HCT116 (cell line): ENCODE data around the gene SLC4A9. TPM values are rescaled to one million over a fixed set of nuclear protein-coding genes. Genes with fewer than 3 reads are reported as not detected.
A peak's percentile ranks its signal among the peaks of the same experiment; 100 is the strongest.

Experiments
- ATAC-seq: fragments of 200-7000 bp; cut with Tn5 transposase; 2 replicates; pipeline ENCODE4 v1.9.1; 2020; ENCODE audit warnings: mild to moderate bottlenecking, moderate library complexity
- BruUV-seq: library from RNA; stranded (reverse); fragments of 400-500 nt; replicated peaks from 2 replicates; lab custom pipeline; 2021; lab: Mats Ljungman, UMichigan
- CTCF ChIA-PET: fragments of 300-600 bp; sonication (Branson Sonifier 250); formaldehyde crosslinking; loops from one replicate; lab custom pipeline; 2021; ENCODE audit warnings: antibody characterized with exemption; lab: Charles Lee
- POLR2A ChIA-PET: fragments of 300-600, 350-600 bp; sonication (Branson Sonifier 250); formaldehyde crosslinking; loops from one replicate; lab custom pipeline; 2021; ENCODE audit warnings: antibody characterized with exemption; lab: Charles Lee
- RAD21 ChIA-PET, 2 experiments: fragments of 300-600 bp; sonication (Branson Sonifier 250); formaldehyde crosslinking; loops; one replicate each; lab custom pipeline; 2023; ENCODE audit warnings: low total read pairs in 2 of 2; ENCODE audit not compliant: uncharacterized antibody in 2 of 2, unreplicated experiment in 2 of 2, low non-redundant PET in 1 of 2; lab: Charles Lee
- DNase-seq: peaks from one replicate; pipeline ENCODE4 v3.0.0-alpha.2; 2010; ENCODE audit warnings: low read depth, low spot score
- H2AFZ ChIP-seq: fragments of 200-600 bp; shearing (Covaris generic), sonication (generic); 2 replicates; pipeline ENCODE4 v1.6.1; 2017; ENCODE audit warnings: low read depth, mixed run types, mixed read lengths, antibody characterized with exemption, low read length; ENCODE audit not compliant: poor library complexity, severe bottlenecking
- H3K27ac ChIP-seq: 2 replicates; pipeline ENCODE4 v1.5.1; 2012; ENCODE audit warnings: low read depth, low read length
- H3K27me3 ChIP-seq: fragments of 200-600 bp; sonication (generic); 2 replicates; pipeline ENCODE4 v1.6.1; 2016; ENCODE audit warnings: mixed run types, low read length, mixed read lengths; ENCODE audit not compliant: insufficient read depth
- H3K36me3 ChIP-seq, 2 experiments: fragments of 200-500 bp in 1 of 2; fragments of 200-600 bp in 1 of 2; sonication (Bioruptor generic) in 1 of 2; sonication (generic) in 1 of 2; 2 replicates each; pipeline versions ENCODE4 v1.5.1 to v1.6.1; 2014 to 2016; ENCODE audit warnings: low read length in 2 of 2, inconsistent platforms in 1 of 2, mixed read lengths in 1 of 2, mixed run types in 1 of 2; ENCODE audit not compliant: insufficient read depth in 2 of 2, control insufficient read depth in 1 of 2
- H3K4me1 ChIP-seq, 2 experiments: fragments of 200-600 bp in 1 of 2; sonication (generic) in 1 of 2; 2 replicates each; pipeline versions ENCODE4 v1.5.1 to v1.6.1; 2012 to 2017; ENCODE audit warnings: low read length in 2 of 2, inconsistent platforms in 1 of 2, mild to moderate bottlenecking in 1 of 2, mixed read lengths in 1 of 2, mixed run types in 1 of 2, moderate library complexity in 1 of 2; ENCODE audit not compliant: insufficient read depth in 2 of 2, control insufficient read depth in 1 of 2
- H3K4me2 ChIP-seq: fragments of 200-600 bp; sonication (generic); 2 replicates; pipeline ENCODE4 v1.6.1; 2017; ENCODE audit warnings: mixed run types, low read length, mixed read lengths
- H3K4me3 ChIP-seq, 2 experiments: fragments of 200-600 bp in 1 of 2; sonication (generic) in 1 of 2; replicated peaks in 1 of 2; 2 replicates each; pipeline ENCODE4 v1.5.1; 2011 to 2016; ENCODE audit warnings: low read length in 2 of 2, control low read depth in 1 of 2, low read depth in 1 of 2, mild to moderate bottlenecking in 1 of 2, mixed read lengths in 1 of 2, mixed run types in 1 of 2
- H3K79me2 ChIP-seq: fragments of 200-600 bp; sonication (generic); 2 replicates; pipeline ENCODE4 v1.6.1; 2017; ENCODE audit warnings: mild to moderate bottlenecking, mixed run types, low read length, moderate library complexity, mixed read lengths; ENCODE audit not compliant: insufficient read depth
- H3K9ac ChIP-seq: fragments of 200-600 bp; sonication (generic); 2 replicates; pipeline ENCODE4 v1.6.1; 2016; ENCODE audit warnings: low read length, mixed read lengths
- H3K9me2 ChIP-seq: fragments of 200-600 bp; sonication (generic), shearing (Covaris generic); 2 replicates; pipeline ENCODE4 v1.6.1; 2017; ENCODE audit warnings: mixed run types, mild to moderate bottlenecking, moderate library complexity; ENCODE audit not compliant: insufficient read depth
- H3K9me3 ChIP-seq, 2 experiments: fragments of 200-500 bp in 1 of 2; fragments of 200-600 bp in 1 of 2; sonication (Bioruptor generic) in 1 of 2; sonication (generic) in 1 of 2; 2 replicates each; pipeline ENCODE4 v1.6.1; 2014 to 2017; ENCODE audit warnings: low read length in 2 of 2, mixed read lengths in 2 of 2, inconsistent platforms in 1 of 2, low read depth in 1 of 2, mild to moderate bottlenecking in 1 of 2, mixed run types in 1 of 2, moderate library complexity in 1 of 2; ENCODE audit not compliant: control insufficient read depth in 1 of 2, insufficient read depth in 1 of 2
- H4K20me1 ChIP-seq: fragments of 200-600 bp; sonication (generic), shearing (Covaris generic); 2 replicates; pipeline ENCODE4 v1.6.1; 2017; ENCODE audit warnings: mixed run types, mild to moderate bottlenecking, moderate library complexity; ENCODE audit not compliant: insufficient read depth
- ATF3 ChIP-seq: IDR thresholded peaks from 2 replicates; pipeline ENCODE4 v1.6.1; 2012
- CBX3 ChIP-seq: IDR thresholded peaks from 2 replicates; pipeline ENCODE4 v1.6.1; 2012; ENCODE audit warnings: low read depth
- CEBPB ChIP-seq: IDR thresholded peaks from 2 replicates; pipeline ENCODE4 v1.6.1; 2012; ENCODE audit warnings: low read depth
- CTCF ChIP-seq, 3 experiments: fragments of 200-600 bp in 1 of 3; sonication (generic) in 1 of 3; IDR thresholded peaks in 2 of 3; conservative IDR thresholded peaks in 1 of 3; 2 replicates each; pipeline ENCODE4 v1.5.1; 2012 to 2017; ENCODE audit warnings: low read depth in 2 of 3, low read length in 2 of 3, antibody characterized with exemption in 1 of 3, borderline replicate concordance in 1 of 3, control low read depth in 1 of 3, mild to moderate bottlenecking in 1 of 3, mixed read lengths in 1 of 3, mixed run types in 1 of 3, moderate library complexity in 1 of 3; ENCODE audit not compliant: insufficient read depth in 1 of 3
- EZH2 ChIP-seq: fragments of 200-600 bp; sonication (generic); IDR thresholded peaks from 2 replicates; pipeline ENCODE4 v1.6.1; 2017; ENCODE audit warnings: antibody characterized with exemption, mixed run types
- EZH2phosphoT487 ChIP-seq: fragments of 200-600 bp; IDR thresholded peaks from 2 replicates; pipeline ENCODE4 v1.6.1; 2018; ENCODE audit warnings: antibody characterized with exemption, borderline replicate concordance
- FOSL1 ChIP-seq: IDR thresholded peaks from 2 replicates; pipeline ENCODE4 v1.6.1; 2012; ENCODE audit warnings: low read depth
- JUND ChIP-seq: IDR thresholded peaks from 2 replicates; pipeline ENCODE4 v1.6.1; 2012
- MAX ChIP-seq: IDR thresholded peaks from 2 replicates; pipeline ENCODE4 v1.6.1; 2012
- POLR2A ChIP-seq: IDR thresholded peaks from 2 replicates; pipeline ENCODE4 v1.7.0; 2011; ENCODE audit warnings: borderline replicate concordance; ENCODE audit not compliant: insufficient read depth, insufficient read length; ENCODE audit errors: extremely low read depth
- SIN3A ChIP-seq: IDR thresholded peaks from 2 replicates; pipeline ENCODE4 v1.6.1; 2012; ENCODE audit warnings: low read depth
- SP1 ChIP-seq: IDR thresholded peaks from 2 replicates; pipeline ENCODE4 v1.6.1; 2012; ENCODE audit warnings: low read depth
- SRF ChIP-seq: IDR thresholded peaks from 2 replicates; pipeline ENCODE4 v1.6.1; 2012; ENCODE audit warnings: low read depth
- YY1 ChIP-seq: IDR thresholded peaks from 2 replicates; pipeline ENCODE4 v1.6.1; 2011; ENCODE audit warnings: low read length, low read depth, moderate library complexity, mild to moderate bottlenecking; ENCODE audit not compliant: insufficient replicate concordance; ENCODE audit errors: extremely low read depth
- ZBTB33 ChIP-seq: IDR thresholded peaks from 2 replicates; pipeline ENCODE4 v1.6.1; 2011; ENCODE audit warnings: mild to moderate bottlenecking, low read length, moderate library complexity; ENCODE audit not compliant: insufficient replicate concordance; ENCODE audit errors: extremely low read depth
- ZFX ChIP-seq: fragments of 450-650 bp; IDR thresholded peaks from 2 replicates; pipeline ENCODE4 v1.6.1; 2017
- intact Hi-C: fragments of 100-400 bp; cut with micrococcal nuclease; formaldehyde crosslinking; loops from 2 replicates; pipeline ENCODE4 v1.10.0; 2022
- total RNA-seq: library from RNA; stranded (reverse); gene quantifications from one replicate; pipeline ENCODE4 v1.2.1, GENCODE V29; 2021; ENCODE audit not compliant: unreplicated experiment

Gene SLC4A9
- total RNA-seq, 1 experiment from 2014 or later, result 0.49 TPM

- Histone ChIP-seq H3K9me2 (no peaks in the 10 kb centered on the region), H3K27me3 (no peaks in the 10 kb centered on the region), H3K4me2 (no peak overlapping the region), H3K79me2 (no peaks in the 10 kb centered on the region), H4K20me1 (no peaks in the 10 kb centered on the region), H3K9me3 (no peaks in the 10 kb centered on the region), H3K4me3 (no peak overlapping the region), H3K4me1 (peaks cover under 1 to 9% of the 10 kb centered on the region in 2 experiments; a peak in 3 of 4 replicates), H3K27ac (no peak overlapping the region), H3K9ac (no peak overlapping the region), H3K36me3 (no peaks in the 10 kb centered on the region), H2AFZ (no peak overlapping the region)
- BruUV-seq, result no TSS peak
- TF ChIP-seq ATF3 (no peak), ZFX (no peak), EZH2phosphoT487 (no peak), POLR2A (no peak), YY1 (no peak), CBX3 (no peak), SP1 (no peak), SRF (no peak), FOSL1 (no peak), MAX (no peak), SIN3A (no peak), CEBPB (no peak), EZH2 (no peak), JUND (no peak), ZBTB33 (no peak), CTCF (IDR thresholded peaks at IDR 0.05 in 2 of 3, conservative IDR thresholded peaks at IDR 0.05 in 1 of 3; ENCODE audit: borderline replicate concordance in 1 of 3, insufficient read depth in 1 of 3, low read depth in 2 of 3, low read length in 2 of 3) (no peak)
- ATAC-seq (peak; percentile 38; the same call in 1 of the 2 replicates), DNase-seq (no peak)
- ChIA-PET POLR2A (no interaction called here), CTCF (interaction anchor here (1.1 kb wide), 1 partner anchor 34 kb away, joined by 3 read pairs; no protein-coding TSS in a partner anchor), RAD21 (no interaction called here)
- intact Hi-C loops, result no loop called here
These were observed 42.1 kb upstream of the SLC4A9 start for GRCh38 chr5:140317859-140318258.
